Urothelium cell line (cell line): ENCODE measurements around the gene MORC4.
A peak's percentile ranks its signal among the peaks of the same experiment; 100 is the strongest.

Source experiments
- DNase-seq: peaks from one replicate; pipeline ENCODE4 v3.0.0; 2011; ENCODE audit warnings: low spot score, mixed read lengths
- FAIRE-seq: peaks from 2 replicates; lab custom pipeline; 2011; peaks lifted over from hg19 to GRCh38; lab: Jason Lieb, UNC

MORC4 gene

DNA sequence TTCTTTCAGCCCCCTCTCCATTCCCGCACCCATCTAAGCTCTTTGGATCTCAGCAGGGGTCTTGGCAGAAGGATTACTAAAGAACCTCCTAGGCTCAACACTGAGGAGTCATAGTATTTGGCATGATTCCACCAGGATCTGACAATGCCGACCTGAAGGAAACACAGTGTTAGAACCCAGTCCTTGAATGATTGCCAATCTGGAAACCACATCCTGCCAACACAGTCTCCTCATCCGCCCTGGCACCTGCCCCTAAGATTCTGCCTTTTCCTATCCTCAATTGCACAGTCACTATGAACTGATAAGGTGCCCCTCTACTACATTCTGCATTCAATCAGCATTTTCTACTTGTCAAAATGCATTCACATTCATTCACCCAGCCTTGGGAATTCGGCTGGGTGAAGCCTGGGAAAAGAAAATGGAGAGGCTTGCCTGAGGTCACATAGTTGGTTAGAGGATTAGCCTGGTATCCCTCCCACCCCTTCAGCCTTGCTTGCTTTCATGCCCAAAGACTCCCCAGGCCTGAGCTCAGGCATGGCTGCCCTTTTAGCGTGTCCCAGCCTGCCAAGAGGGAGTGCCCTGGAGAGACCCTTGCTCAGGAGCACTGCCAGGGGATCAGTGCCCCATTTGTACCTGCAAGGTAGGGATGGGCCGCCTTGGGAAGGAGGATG lies 82.0 kb downstream of the MORC4 start:
- DNase-seq (peak; percentile 55), FAIRE-seq (no peak)

- DNase-seq (no peak), FAIRE-seq (no peak)
These were observed 87.1 kb downstream of the MORC4 start for GRCh38 chrX:106912864-106913263.

- FAIRE-seq (no peak), DNase-seq (no peak)
These were observed 93.7 kb downstream of the MORC4 start for GRCh38 chrX:106906361-106906760.

GRCh38 chrX:106905064-106905708 lies 94.8 kb downstream of the MORC4 start:
- DNase-seq (no peak), FAIRE-seq (no peak)

- no peak for FAIRE-seq
- no peak for DNase-seq
These were observed 96.0 kb downstream of the MORC4 start for GRCh38 chrX:106903856-106904528.

GRCh38 chrX:106903291-106903824 lies 96.7 kb downstream of the MORC4 start, which contains the start of gene RIPPLY1:
TSS of gene RIPPLY1 (minus strand) at chrX:106903341. CDS start at chrX:106903287, 54 bp downstream.
- no peak for DNase-seq
- FAIRE-seq, result no peak

- FAIRE-seq, result no peak
These were observed 97.3 kb downstream of the MORC4 start for GRCh38 chrX:106902684-106903083.

GRCh38 chrX:106901781-106902219 lies 98.2 kb downstream of the MORC4 start:
- FAIRE-seq (no peak), DNase-seq (no peak)

More at GRCh38 chrX:106902684-106903083, 97.3 kb downstream of the MORC4 start:
- DNase-seq, result no peak

- DNase-seq (no peak), FAIRE-seq (no peak)
These were observed 98.7 kb downstream of the MORC4 start for GRCh38 chrX:106901341-106901740.

DNA sequence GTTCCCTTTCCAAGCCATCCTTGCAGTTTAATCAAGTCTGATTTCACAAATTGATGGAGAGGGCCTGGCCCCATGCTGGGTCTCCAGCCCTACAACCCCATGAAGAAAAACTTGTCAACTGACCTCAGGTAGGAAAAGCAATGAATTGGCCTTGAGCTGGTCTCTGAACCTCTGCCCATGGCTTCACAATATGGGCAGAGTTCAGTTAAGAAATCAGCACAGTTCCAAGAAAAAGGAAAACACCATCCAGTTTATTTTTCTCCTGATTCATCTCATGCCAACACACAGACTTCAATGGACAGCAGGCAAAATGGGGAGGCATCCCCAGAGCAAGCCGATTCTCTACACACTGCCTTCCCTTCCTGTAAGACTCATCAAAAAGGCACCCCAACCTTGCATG lies 100.2 kb downstream of the MORC4 start:
- no peak for DNase-seq
- no peak for FAIRE-seq

GRCh38 chrX:106899276-106899675 lies 100.7 kb downstream of the MORC4 start:
- FAIRE-seq, result no peak

GRCh38 chrX:106898462-106898861 lies 101.5 kb downstream of the MORC4 start:
- DNase-seq (peak; percentile 6), FAIRE-seq (no peak)

More at GRCh38 chrX:106899276-106899675, 100.7 kb downstream of the MORC4 start:
- DNase-seq, result no peak

- no peak for DNase-seq
- no peak for FAIRE-seq
These were observed 102.8 kb downstream of the MORC4 start for GRCh38 chrX:106897259-106897658.

GRCh38 chrX:106894978-106895452 lies 105.0 kb downstream of the MORC4 start:
- no peak for FAIRE-seq
- peak; percentile 41 for DNase-seq

DNA sequence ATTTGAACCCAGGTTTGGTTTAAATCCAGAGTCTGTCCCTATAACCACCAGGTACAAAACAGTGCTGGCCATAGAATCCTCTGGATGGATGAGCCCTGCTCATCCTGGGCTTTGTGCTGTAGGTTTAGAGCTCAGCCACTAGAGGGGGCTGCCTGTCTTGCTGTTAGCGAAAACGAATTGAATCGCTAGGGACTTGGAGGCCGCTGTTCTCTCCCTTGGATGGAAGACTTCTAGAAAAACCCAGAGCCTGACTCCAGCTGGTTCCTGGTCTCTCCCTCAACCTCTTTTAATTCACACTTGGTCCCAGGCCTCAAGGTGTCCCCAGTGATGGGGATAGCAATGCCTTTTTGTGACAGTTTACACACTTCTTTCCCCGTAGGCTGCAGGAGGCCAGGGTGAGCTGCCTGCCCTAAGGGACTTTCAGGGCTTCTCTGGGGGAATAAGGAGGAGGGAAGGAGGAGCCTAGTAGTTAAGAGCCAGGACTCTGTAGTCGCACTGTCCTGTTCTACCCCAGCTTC lies 105.6 kb downstream of the MORC4 start:
- FAIRE-seq, result no peak

DNA sequence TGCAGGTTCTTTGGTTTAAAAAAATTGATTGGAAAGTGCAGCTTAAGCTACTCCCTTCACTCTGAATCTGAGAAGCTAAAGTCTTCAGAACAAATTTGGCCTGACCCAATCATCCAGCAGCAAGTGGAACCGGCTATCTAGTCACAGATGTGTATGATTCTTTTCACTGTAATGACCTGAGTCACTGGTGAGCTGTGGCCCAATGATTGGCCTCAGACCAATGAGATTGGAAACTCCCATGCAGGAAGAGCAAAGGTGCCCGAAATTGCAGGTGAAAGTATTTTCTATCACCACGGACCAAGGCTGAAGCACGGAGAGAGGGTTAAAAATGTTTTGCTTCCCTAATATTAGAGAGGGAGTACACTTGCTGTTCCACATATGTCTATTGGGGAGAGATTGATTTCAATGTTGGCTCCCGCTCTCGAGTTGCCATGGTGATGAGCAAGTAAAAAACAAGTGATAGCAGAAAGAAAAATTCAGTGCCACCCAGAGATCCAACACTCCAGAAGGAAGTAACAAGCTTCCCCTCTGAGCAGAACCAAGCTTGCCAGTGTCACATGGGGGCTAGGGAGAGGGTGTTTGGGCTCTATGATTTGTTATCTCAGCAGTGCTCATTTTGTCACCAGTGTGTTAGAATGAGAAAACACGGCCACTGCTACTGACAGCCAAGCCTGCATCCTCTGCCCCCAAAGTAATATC lies 108.1 kb downstream of the MORC4 start:
- no peak for FAIRE-seq

More for the DNA sequence above, 105.6 kb downstream of the MORC4 start:
- peak; percentile 30 for DNase-seq

More for the DNA sequence above, 108.1 kb downstream of the MORC4 start:
- DNase-seq, result no peak
